Measurements from ENCODE around the gene CDC42BPA.
"Not testable (repeated sequence)": the region's sequence is repeated elsewhere in the genome, so short reads cannot be mapped to it uniquely, and the experiment has no call there.

CDC42BPA gene
- total RNA-seq = 0 to 0.49 reads per million in 2 donors

- DNase-seq = peak; percentile 5
These were observed at the start of gene CDC42BPA for GRCh38 chr1:227318016-227318852. TSS of gene CDC42BPA (minus strand) at chr1:227318492. CDS start at chr1:227317182, 1,310 bp downstream.

GRCh38 chr1:227368009-227368408, 49.7 kb upstream of the CDC42BPA start:
- DNase-seq = no peak

GRCh38 chr1:227365473-227366431, 47.5 kb upstream of the CDC42BPA start:
- DNase-seq = no peak

GRCh38 chr1:227364657-227365056, 46.4 kb upstream of the CDC42BPA start:
- DNase-seq = no peak

GRCh38 chr1:227363825-227364224, 45.5 kb upstream of the CDC42BPA start:
- DNase-seq = no peak

GRCh38 chr1:227362039-227362438, 43.7 kb upstream of the CDC42BPA start:
- no peak for DNase-seq

GRCh38 chr1:227357927-227358302, 39.6 kb upstream of the CDC42BPA start:
- DNase-seq = no peak

GRCh38 chr1:227357171-227357926, 39.1 kb upstream of the CDC42BPA start:
- DNase-seq = no peak

GRCh38 chr1:227356620-227357146, 38.4 kb upstream of the CDC42BPA start:
- DNase-seq = no peak

- DNase-seq = no peak
These were observed 37.4 kb upstream of the CDC42BPA start for GRCh38 chr1:227355542-227356245.

- DNase-seq = no peak
These were observed 34.9 kb upstream of the CDC42BPA start for GRCh38 chr1:227353186-227353585.

GRCh38 chr1:227352164-227352563, 33.9 kb upstream of the CDC42BPA start:
- DNase-seq = not testable (repeated sequence)

GRCh38 chr1:227351443-227351842, 33.2 kb upstream of the CDC42BPA start:
- DNase-seq = no peak

- DNase-seq = no peak
These were observed 31.7 kb upstream of the CDC42BPA start for GRCh38 chr1:227349967-227350366.

GRCh38 chr1:227343727-227344551, 25.6 kb upstream of the CDC42BPA start:
- DNase-seq = no peak

GRCh38 chr1:227343206-227343605, 24.9 kb upstream of the CDC42BPA start:
- no peak for DNase-seq

- no peak for DNase-seq
These were observed 24.0 kb upstream of the CDC42BPA start for GRCh38 chr1:227342075-227342829.

GRCh38 chr1:227336136-227336535, 17.8 kb upstream of the CDC42BPA start:
- DNase-seq = not testable (repeated sequence)

GRCh38 chr1:227335242-227336020, 17.1 kb upstream of the CDC42BPA start:
- DNase-seq = no peak
